Measurements from ENCODE around the gene MRPS9.

MRPS9 gene

GRCh38 chr2:105134081-105134480, 96.2 kb downstream of the MRPS9 start:
- Histone ChIP-seq H4K8ac (ENCODE audit: low read depth, low read length) (no peak overlapping the region), H4K5ac (ENCODE audit: low read length) (no peak overlapping the region), H3K56ac (ENCODE audit: low read length) (no peak overlapping the region), H3K27ac (ENCODE audit: low read depth, low read length) (no peak overlapping the region), H3K79me1 (ENCODE audit: low read length) (no peaks in the 10 kb centered on the region), H2AK5ac (ENCODE audit: low read length) (no peak overlapping the region), H3K9ac (ENCODE audit: low read length) (no peak overlapping the region), H3K79me2 (ENCODE audit: control insufficient read depth, insufficient read depth, low read length) (no peaks in the 10 kb centered on the region), H3K4ac (ENCODE audit: low read depth, low read length) (no peak overlapping the region), H2BK120ac (ENCODE audit: low read depth, low read length) (no peak overlapping the region), H2BK15ac (replicated peaks; ENCODE audit: low read depth) (no peak overlapping the region), H3K36me3 (ENCODE audit: control insufficient read depth, insufficient read depth, low read length) (no peaks in the 10 kb centered on the region), H3K4me3 (ENCODE audit: low read length) (no peak overlapping the region), H3K23ac (ENCODE audit: low read length) (no peak overlapping the region), H3K18ac (ENCODE audit: low read length) (no peak overlapping the region), H2BK5ac (ENCODE audit: low read length) (no peak overlapping the region), H3K27me3 (ENCODE audit: insufficient read depth, low read length, poor library complexity) (no peaks in the 10 kb centered on the region), H3K4me1 (ENCODE audit: control insufficient read depth, low read depth, low read length) (no peaks in the 10 kb centered on the region), H3K4me2 (ENCODE audit: low read length) (no peak overlapping the region)
- WGBS (ENCODE audit: extremely low coverage, insufficient coverage, low lambda C conversion rate) = no CpG with 5 or more reads among the region's 3 CpGs
- no peak for DNase-seq

DNA sequence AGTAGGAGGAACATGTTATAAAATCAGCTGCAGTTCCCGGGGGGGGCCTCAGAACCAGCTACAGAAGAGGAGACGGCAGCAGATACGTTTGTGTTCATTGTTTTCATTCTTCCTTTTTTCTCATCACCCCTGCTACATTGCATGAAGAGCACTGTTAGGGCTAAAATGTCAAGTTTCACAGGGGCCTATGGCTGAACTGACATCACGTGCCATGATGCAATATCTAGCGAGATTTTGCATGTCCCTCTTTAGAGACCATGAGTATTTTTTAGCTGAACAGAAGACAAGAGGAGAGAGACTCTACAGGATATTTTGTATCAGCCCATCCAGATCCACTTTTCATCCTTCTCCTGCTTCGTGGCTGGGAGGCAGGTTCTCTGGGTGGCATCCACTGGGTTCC, 97.6 kb downstream of the MRPS9 start:
- Histone ChIP-seq H3K4me3 (ENCODE audit: low read length) (no peak overlapping the region), H4K5ac (ENCODE audit: low read length) (no peak overlapping the region), H3K4ac (ENCODE audit: low read depth, low read length) (no peak overlapping the region), H3K36me3 (ENCODE audit: control insufficient read depth, insufficient read depth, low read length) (no peaks in the 10 kb centered on the region), H2AK5ac (ENCODE audit: low read length) (no peak overlapping the region), H3K27me3 (ENCODE audit: insufficient read depth, low read length, poor library complexity) (no peaks in the 10 kb centered on the region), H3K4me2 (ENCODE audit: low read length) (no peak overlapping the region), H3K23ac (ENCODE audit: low read length) (no peak overlapping the region), H2BK5ac (ENCODE audit: low read length) (no peak overlapping the region), H3K56ac (ENCODE audit: low read length) (no peak overlapping the region), H4K8ac (ENCODE audit: low read depth, low read length) (no peak overlapping the region), H2BK120ac (ENCODE audit: low read depth, low read length) (no peak overlapping the region), H3K9ac (ENCODE audit: low read length) (no peak overlapping the region), H3K18ac (ENCODE audit: low read length) (no peak overlapping the region), H3K4me1 (ENCODE audit: control insufficient read depth, low read depth, low read length) (peaks cover 5% of the 10 kb centered on the region), H2BK15ac (replicated peaks; ENCODE audit: low read depth) (no peak overlapping the region), H3K79me1 (ENCODE audit: low read length) (no peaks in the 10 kb centered on the region), H3K27ac (ENCODE audit: low read depth, low read length) (no peak overlapping the region), H3K79me2 (ENCODE audit: control insufficient read depth, insufficient read depth, low read length) (no peaks in the 10 kb centered on the region)
- no CpG with 5 or more reads among the region's 6 CpGs for WGBS (ENCODE audit: extremely low coverage, insufficient coverage, low lambda C conversion rate)
- DNase-seq = no peak

DNA sequence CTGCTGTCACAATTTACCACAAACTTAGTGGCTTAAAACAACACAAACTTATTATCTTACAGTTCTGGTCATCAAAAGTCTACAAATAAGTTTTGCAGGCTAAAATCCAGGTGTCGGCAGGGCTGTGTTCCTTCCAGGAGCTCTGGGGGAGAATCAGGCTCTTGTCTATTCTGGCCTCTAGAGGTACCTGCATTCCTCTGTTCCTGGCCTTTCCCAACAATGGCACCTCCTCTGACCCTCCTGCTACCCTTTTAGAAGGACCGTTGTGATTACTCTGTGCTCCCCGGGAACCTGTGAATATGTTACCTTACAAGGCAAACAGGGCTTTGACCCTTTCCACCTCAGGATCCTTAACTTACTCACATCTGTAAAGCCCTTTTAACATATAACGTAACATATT, 98.5 kb downstream of the MRPS9 start:
- Histone ChIP-seq H3K4ac (ENCODE audit: low read depth, low read length) (no peak overlapping the region), H3K27me3 (ENCODE audit: insufficient read depth, low read length, poor library complexity) (no peaks in the 10 kb centered on the region), H3K4me2 (ENCODE audit: low read length) (no peak overlapping the region), H2BK15ac (replicated peaks; ENCODE audit: low read depth) (no peak overlapping the region), H3K18ac (ENCODE audit: low read length) (no peak overlapping the region), H3K27ac (ENCODE audit: low read depth, low read length) (no peak overlapping the region), H2BK120ac (ENCODE audit: low read depth, low read length) (no peak overlapping the region), H3K4me1 (ENCODE audit: control insufficient read depth, low read depth, low read length) (peaks cover 9% of the 10 kb centered on the region), H3K23ac (ENCODE audit: low read length) (no peak overlapping the region), H2AK5ac (ENCODE audit: low read length) (no peak overlapping the region), H3K56ac (ENCODE audit: low read length) (no peak overlapping the region), H3K4me3 (ENCODE audit: low read length) (no peak overlapping the region), H3K36me3 (ENCODE audit: control insufficient read depth, insufficient read depth, low read length) (no peaks in the 10 kb centered on the region), H4K5ac (ENCODE audit: low read length) (no peak overlapping the region), H3K79me2 (ENCODE audit: control insufficient read depth, insufficient read depth, low read length) (no peaks in the 10 kb centered on the region), H2BK5ac (ENCODE audit: low read length) (no peak overlapping the region), H4K8ac (ENCODE audit: low read depth, low read length) (no peak overlapping the region), H3K9ac (ENCODE audit: low read length) (no peak overlapping the region), H3K79me1 (ENCODE audit: low read length) (no peaks in the 10 kb centered on the region)
- WGBS (ENCODE audit: extremely low coverage, insufficient coverage, low lambda C conversion rate) = no CpG with 5 or more reads among the region's 4 CpGs
- DNase-seq = no peak

- H3K18ac ChIP-seq (ENCODE audit: low read length) = no peak overlapping the region
- H3K27ac ChIP-seq (ENCODE audit: low read depth, low read length) = no peak overlapping the region
- H3K36me3 ChIP-seq (ENCODE audit: control insufficient read depth, insufficient read depth, low read length) = no peaks in the 10 kb centered on the region
- DNase-seq = no peak
- no peak overlapping the region for H4K5ac ChIP-seq (ENCODE audit: low read length)
- H3K79me1 ChIP-seq (ENCODE audit: low read length) = no peaks in the 10 kb centered on the region
- no peak overlapping the region for H3K4me3 ChIP-seq (ENCODE audit: low read length)
- no peak overlapping the region for H2BK120ac ChIP-seq (ENCODE audit: low read depth, low read length)
- H3K4me1 ChIP-seq (ENCODE audit: control insufficient read depth, low read depth, low read length) = peaks cover 9% of the 10 kb centered on the region
- no peaks in the 10 kb centered on the region for H3K79me2 ChIP-seq (ENCODE audit: control insufficient read depth, insufficient read depth, low read length)
- no peak overlapping the region for H3K56ac ChIP-seq (ENCODE audit: low read length)
- no peaks in the 10 kb centered on the region for H3K27me3 ChIP-seq (ENCODE audit: insufficient read depth, low read length, poor library complexity)
- no peak overlapping the region for H3K9ac ChIP-seq (ENCODE audit: low read length)
- no peak overlapping the region for H2BK5ac ChIP-seq (ENCODE audit: low read length)
- H3K23ac ChIP-seq (ENCODE audit: low read length) = no peak overlapping the region
- no peak overlapping the region for H3K4me2 ChIP-seq (ENCODE audit: low read length)
- WGBS (ENCODE audit: extremely low coverage, insufficient coverage, low lambda C conversion rate) = no CpG with 5 or more reads among the region's 5 CpGs
- H2AK5ac ChIP-seq (ENCODE audit: low read length) = no peak overlapping the region
- H3K4ac ChIP-seq (ENCODE audit: low read depth, low read length) = no peak overlapping the region
- H2BK15ac ChIP-seq (replicated peaks; ENCODE audit: low read depth) = no peak overlapping the region
- H4K8ac ChIP-seq (ENCODE audit: low read depth, low read length) = no peak overlapping the region
Measured at GRCh38 chr2:105138643-105139042, 100.8 kb downstream of the MRPS9 start.

DNA sequence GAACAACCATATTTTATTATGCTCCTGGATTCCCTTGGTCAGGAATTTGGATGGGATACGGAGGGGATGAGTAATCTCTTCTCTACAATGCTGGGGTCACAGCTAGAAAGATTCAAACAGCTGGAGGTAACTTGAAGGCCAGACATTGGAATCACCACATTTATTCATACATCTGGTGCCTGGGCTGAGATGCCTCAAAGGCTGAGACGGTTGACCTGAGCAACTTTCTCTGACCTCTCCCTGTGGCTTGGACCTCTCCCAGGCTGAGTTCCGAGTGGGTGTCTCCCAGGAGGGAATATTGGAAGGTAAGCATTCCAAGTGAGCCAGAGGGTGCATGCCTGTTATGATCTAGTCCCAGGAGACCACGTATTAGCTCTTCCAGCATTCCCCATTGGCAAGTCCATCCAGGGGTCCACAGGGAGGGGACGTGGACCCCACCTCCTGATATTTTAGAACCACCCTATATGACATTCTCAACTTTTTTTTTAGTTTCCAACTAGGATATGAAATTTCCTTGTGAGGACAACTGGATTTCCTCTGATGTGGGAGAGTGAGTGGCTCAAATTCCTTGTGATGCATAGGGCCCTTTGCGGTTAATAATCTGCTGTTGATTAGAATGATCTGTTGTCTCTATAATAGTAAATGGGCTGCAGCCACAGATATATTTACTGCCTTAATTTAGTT, 101.8 kb downstream of the MRPS9 start:
- Histone ChIP-seq H3K27me3 (ENCODE audit: insufficient read depth, low read length, poor library complexity) (no peaks in the 10 kb centered on the region), H3K4me1 (ENCODE audit: control insufficient read depth, low read depth, low read length) (peaks cover 9% of the 10 kb centered on the region), H3K27ac (ENCODE audit: low read depth, low read length) (no peak overlapping the region), H2BK15ac (replicated peaks; ENCODE audit: low read depth) (no peak overlapping the region), H3K56ac (ENCODE audit: low read length) (no peak overlapping the region), H3K18ac (ENCODE audit: low read length) (no peak overlapping the region), H3K79me2 (ENCODE audit: control insufficient read depth, insufficient read depth, low read length) (no peaks in the 10 kb centered on the region), H2AK5ac (ENCODE audit: low read length) (peak overlapping the region; percentile 7), H4K5ac (ENCODE audit: low read length) (no peak overlapping the region), H2BK5ac (ENCODE audit: low read length) (no peak overlapping the region), H3K36me3 (ENCODE audit: control insufficient read depth, insufficient read depth, low read length) (no peaks in the 10 kb centered on the region), H3K4me2 (ENCODE audit: low read length) (no peak overlapping the region), H3K4me3 (ENCODE audit: low read length) (no peak overlapping the region), H3K9ac (ENCODE audit: low read length) (no peak overlapping the region), H3K23ac (ENCODE audit: low read length) (no peak overlapping the region), H3K79me1 (ENCODE audit: low read length) (no peaks in the 10 kb centered on the region), H4K8ac (ENCODE audit: low read depth, low read length) (no peak overlapping the region), H3K4ac (ENCODE audit: low read depth, low read length) (no peak overlapping the region), H2BK120ac (ENCODE audit: low read depth, low read length) (no peak overlapping the region)
- no CpG with 5 or more reads among the region's 6 CpGs for WGBS (ENCODE audit: extremely low coverage, insufficient coverage, low lambda C conversion rate)
- no peak for DNase-seq

DNA sequence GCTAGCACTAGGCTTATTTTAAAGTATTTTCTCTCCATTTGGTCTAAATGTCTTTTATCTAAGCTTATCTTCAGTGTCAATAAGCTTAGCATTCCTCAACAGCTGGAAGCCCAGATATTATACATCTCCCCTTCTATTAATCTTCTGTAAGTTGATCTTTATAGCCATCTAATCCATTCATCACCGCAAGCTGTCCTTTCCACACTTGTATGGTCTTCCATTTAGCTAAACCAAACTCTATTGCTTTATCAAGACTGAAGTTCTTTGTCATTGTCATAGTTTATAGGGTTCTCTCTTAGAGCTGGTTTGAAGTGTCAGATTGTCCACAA, 102.3 kb downstream of the MRPS9 start:
- Histone ChIP-seq H3K4me1 (ENCODE audit: control insufficient read depth, low read depth, low read length) (peaks cover 9% of the 10 kb centered on the region), H4K5ac (ENCODE audit: low read length) (no peak overlapping the region), H3K36me3 (ENCODE audit: control insufficient read depth, insufficient read depth, low read length) (no peaks in the 10 kb centered on the region), H3K27ac (ENCODE audit: low read depth, low read length) (no peak overlapping the region), H3K4ac (ENCODE audit: low read depth, low read length) (no peak overlapping the region), H3K79me1 (ENCODE audit: low read length) (no peaks in the 10 kb centered on the region), H3K23ac (ENCODE audit: low read length) (no peak overlapping the region), H3K79me2 (ENCODE audit: control insufficient read depth, insufficient read depth, low read length) (no peaks in the 10 kb centered on the region), H3K18ac (ENCODE audit: low read length) (no peak overlapping the region), H3K9ac (ENCODE audit: low read length) (no peak overlapping the region), H3K56ac (ENCODE audit: low read length) (no peak overlapping the region), H3K4me3 (ENCODE audit: low read length) (no peak overlapping the region), H3K27me3 (ENCODE audit: insufficient read depth, low read length, poor library complexity) (no peaks in the 10 kb centered on the region), H3K4me2 (ENCODE audit: low read length) (no peak overlapping the region), H2BK120ac (ENCODE audit: low read depth, low read length) (no peak overlapping the region), H2BK15ac (replicated peaks; ENCODE audit: low read depth) (no peak overlapping the region), H2BK5ac (ENCODE audit: low read length) (no peak overlapping the region), H4K8ac (ENCODE audit: low read depth, low read length) (no peak overlapping the region), H2AK5ac (ENCODE audit: low read length) (no peak overlapping the region)
- peak; percentile 85 for DNase-seq
- no CpG with 5 or more reads among the region's 1 CpG for WGBS (ENCODE audit: extremely low coverage, insufficient coverage, low lambda C conversion rate)
